Measurements from ENCODE around the gene GABRG2.

Gene GABRG2

GRCh38 chr5:162196351-162196750 lies 128.8 kb downstream of the GABRG2 start:
- no peak for DNase-seq

- no peak for DNase-seq
Measured at GRCh38 chr5:162202285-162202880, 134.8 kb downstream of the GABRG2 start.
